HCT116 (cell line): ENCODE data around the gene EMC10. TPM values are rescaled to one million over a fixed set of nuclear protein-coding genes. Genes with fewer than 3 reads are reported as not detected.

Experiments
- ATAC-seq: fragments of 200-7000 bp; cut with Tn5 transposase; 2 replicates; pipeline ENCODE4 v1.9.1; 2020; ENCODE audit warnings: mild to moderate bottlenecking, moderate library complexity
- BruUV-seq: library from RNA; stranded (reverse); fragments of 400-500 nt; replicated peaks from 2 replicates; lab custom pipeline; 2021; lab: Mats Ljungman, UMichigan
- CTCF ChIA-PET: fragments of 300-600 bp; sonication (Branson Sonifier 250); formaldehyde crosslinking; loops from one replicate; lab custom pipeline; 2021; ENCODE audit warnings: antibody characterized with exemption; lab: Charles Lee
- POLR2A ChIA-PET: fragments of 300-600, 350-600 bp; sonication (Branson Sonifier 250); formaldehyde crosslinking; loops from one replicate; lab custom pipeline; 2021; ENCODE audit warnings: antibody characterized with exemption; lab: Charles Lee
- RAD21 ChIA-PET, 2 experiments: fragments of 300-600 bp; sonication (Branson Sonifier 250); formaldehyde crosslinking; loops; one replicate each; lab custom pipeline; 2023; ENCODE audit warnings: low total read pairs in 2 of 2; ENCODE audit not compliant: uncharacterized antibody in 2 of 2, unreplicated experiment in 2 of 2, low non-redundant PET in 1 of 2; lab: Charles Lee
- DNase-seq: peaks from one replicate; pipeline ENCODE4 v3.0.0-alpha.2; 2010; ENCODE audit warnings: low read depth, low spot score
- H2AFZ ChIP-seq: fragments of 200-600 bp; shearing (Covaris generic), sonication (generic); 2 replicates; pipeline ENCODE4 v1.6.1; 2017; ENCODE audit warnings: low read depth, mixed run types, mixed read lengths, antibody characterized with exemption, low read length; ENCODE audit not compliant: poor library complexity, severe bottlenecking
- H3K27ac ChIP-seq: 2 replicates; pipeline ENCODE4 v1.5.1; 2012; ENCODE audit warnings: low read depth, low read length
- H3K27me3 ChIP-seq: fragments of 200-600 bp; sonication (generic); 2 replicates; pipeline ENCODE4 v1.6.1; 2016; ENCODE audit warnings: mixed run types, low read length, mixed read lengths; ENCODE audit not compliant: insufficient read depth
- H3K36me3 ChIP-seq, 2 experiments: fragments of 200-500 bp in 1 of 2; fragments of 200-600 bp in 1 of 2; sonication (Bioruptor generic) in 1 of 2; sonication (generic) in 1 of 2; 2 replicates each; pipeline versions ENCODE4 v1.5.1 to v1.6.1; 2014 to 2016; ENCODE audit warnings: low read length in 2 of 2, inconsistent platforms in 1 of 2, mixed read lengths in 1 of 2, mixed run types in 1 of 2; ENCODE audit not compliant: insufficient read depth in 2 of 2, control insufficient read depth in 1 of 2
- H3K4me1 ChIP-seq, 2 experiments: fragments of 200-600 bp in 1 of 2; sonication (generic) in 1 of 2; 2 replicates each; pipeline versions ENCODE4 v1.5.1 to v1.6.1; 2012 to 2017; ENCODE audit warnings: low read length in 2 of 2, inconsistent platforms in 1 of 2, mild to moderate bottlenecking in 1 of 2, mixed read lengths in 1 of 2, mixed run types in 1 of 2, moderate library complexity in 1 of 2; ENCODE audit not compliant: insufficient read depth in 2 of 2, control insufficient read depth in 1 of 2
- H3K4me2 ChIP-seq: fragments of 200-600 bp; sonication (generic); 2 replicates; pipeline ENCODE4 v1.6.1; 2017; ENCODE audit warnings: mixed run types, low read length, mixed read lengths
- H3K4me3 ChIP-seq, 2 experiments: fragments of 200-600 bp in 1 of 2; sonication (generic) in 1 of 2; replicated peaks in 1 of 2; 2 replicates each; pipeline ENCODE4 v1.5.1; 2011 to 2016; ENCODE audit warnings: low read length in 2 of 2, control low read depth in 1 of 2, low read depth in 1 of 2, mild to moderate bottlenecking in 1 of 2, mixed read lengths in 1 of 2, mixed run types in 1 of 2
- H3K79me2 ChIP-seq: fragments of 200-600 bp; sonication (generic); 2 replicates; pipeline ENCODE4 v1.6.1; 2017; ENCODE audit warnings: mild to moderate bottlenecking, mixed run types, low read length, moderate library complexity, mixed read lengths; ENCODE audit not compliant: insufficient read depth
- H3K9ac ChIP-seq: fragments of 200-600 bp; sonication (generic); 2 replicates; pipeline ENCODE4 v1.6.1; 2016; ENCODE audit warnings: low read length, mixed read lengths
- H3K9me2 ChIP-seq: fragments of 200-600 bp; sonication (generic), shearing (Covaris generic); 2 replicates; pipeline ENCODE4 v1.6.1; 2017; ENCODE audit warnings: mixed run types, mild to moderate bottlenecking, moderate library complexity; ENCODE audit not compliant: insufficient read depth
- H3K9me3 ChIP-seq, 2 experiments: fragments of 200-500 bp in 1 of 2; fragments of 200-600 bp in 1 of 2; sonication (Bioruptor generic) in 1 of 2; sonication (generic) in 1 of 2; 2 replicates each; pipeline ENCODE4 v1.6.1; 2014 to 2017; ENCODE audit warnings: low read length in 2 of 2, mixed read lengths in 2 of 2, inconsistent platforms in 1 of 2, low read depth in 1 of 2, mild to moderate bottlenecking in 1 of 2, mixed run types in 1 of 2, moderate library complexity in 1 of 2; ENCODE audit not compliant: control insufficient read depth in 1 of 2, insufficient read depth in 1 of 2
- H4K20me1 ChIP-seq: fragments of 200-600 bp; sonication (generic), shearing (Covaris generic); 2 replicates; pipeline ENCODE4 v1.6.1; 2017; ENCODE audit warnings: mixed run types, mild to moderate bottlenecking, moderate library complexity; ENCODE audit not compliant: insufficient read depth
- CEBPB ChIP-seq: IDR thresholded peaks from 2 replicates; pipeline ENCODE4 v1.6.1; 2012; ENCODE audit warnings: low read depth
- EGR1 ChIP-seq: IDR thresholded peaks from 2 replicates; pipeline ENCODE4 v1.6.1; 2012; ENCODE audit warnings: low read depth
- EZH2 ChIP-seq: fragments of 200-600 bp; sonication (generic); IDR thresholded peaks from 2 replicates; pipeline ENCODE4 v1.6.1; 2017; ENCODE audit warnings: antibody characterized with exemption, mixed run types
- EZH2phosphoT487 ChIP-seq: fragments of 200-600 bp; IDR thresholded peaks from 2 replicates; pipeline ENCODE4 v1.6.1; 2018; ENCODE audit warnings: antibody characterized with exemption, borderline replicate concordance
- FOSL1 ChIP-seq: IDR thresholded peaks from 2 replicates; pipeline ENCODE4 v1.6.1; 2012; ENCODE audit warnings: low read depth
- JUND ChIP-seq: IDR thresholded peaks from 2 replicates; pipeline ENCODE4 v1.6.1; 2012
- POLR2A ChIP-seq: IDR thresholded peaks from 2 replicates; pipeline ENCODE4 v1.7.0; 2011; ENCODE audit warnings: borderline replicate concordance; ENCODE audit not compliant: insufficient read depth, insufficient read length; ENCODE audit errors: extremely low read depth
- POLR2AphosphoS5 ChIP-seq: IDR thresholded peaks from 2 replicates; pipeline ENCODE4 v1.6.1; 2011; ENCODE audit warnings: mild to moderate bottlenecking, low read depth, low read length, moderate library complexity
- RAD21 ChIP-seq: IDR thresholded peaks from 2 replicates; pipeline ENCODE4 v1.6.1; 2012; ENCODE audit warnings: low read depth, mild to moderate bottlenecking
- SIN3A ChIP-seq: IDR thresholded peaks from 2 replicates; pipeline ENCODE4 v1.6.1; 2012; ENCODE audit warnings: low read depth
- SRF ChIP-seq: IDR thresholded peaks from 2 replicates; pipeline ENCODE4 v1.6.1; 2012; ENCODE audit warnings: low read depth
- TCF7L2 ChIP-seq: IDR thresholded peaks from 2 replicates; pipeline ENCODE4 v1.7.0; 2011; ENCODE audit warnings: borderline replicate concordance, inconsistent platforms; ENCODE audit not compliant: insufficient read depth, insufficient read length; ENCODE audit errors: extremely low read depth
- YY1 ChIP-seq: IDR thresholded peaks from 2 replicates; pipeline ENCODE4 v1.6.1; 2011; ENCODE audit warnings: low read length, low read depth, moderate library complexity, mild to moderate bottlenecking; ENCODE audit not compliant: insufficient replicate concordance; ENCODE audit errors: extremely low read depth
- ZFX ChIP-seq: fragments of 450-650 bp; IDR thresholded peaks from 2 replicates; pipeline ENCODE4 v1.6.1; 2017
- ZNF274 ChIP-seq: fragments of 200-500 bp; sonication (Bioruptor generic); IDR thresholded peaks from 2 replicates; pipeline ENCODE4 v1.6.1; 2014; ENCODE audit warnings: mild to moderate bottlenecking, low read depth, low read length, inconsistent platforms
- intact Hi-C: fragments of 100-400 bp; cut with micrococcal nuclease; formaldehyde crosslinking; loops from 2 replicates; pipeline ENCODE4 v1.10.0; 2022
- total RNA-seq: library from RNA; stranded (reverse); gene quantifications from one replicate; pipeline ENCODE4 v1.2.1, GENCODE V29; 2021; ENCODE audit not compliant: unreplicated experiment
- TF ChIP-seq, protein P1 (sequence below): IDR thresholded peaks from 2 replicates; pipeline ENCODE4 v1.6.1; 2011; ENCODE audit warnings: mild to moderate bottlenecking, low read length, moderate library complexity; ENCODE audit not compliant: insufficient replicate concordance; ENCODE audit errors: extremely low read depth
- TF ChIP-seq, protein P2 (sequence below): IDR thresholded peaks from 2 replicates; pipeline ENCODE4 v1.6.1; 2012
- TF ChIP-seq, protein P3 (sequence below): IDR thresholded peaks from 2 replicates; pipeline ENCODE4 v1.6.1; 2012; ENCODE audit warnings: low read depth
- TF ChIP-seq, protein P4 (sequence below): IDR thresholded peaks from 2 replicates; pipeline ENCODE4 v1.6.1; 2012
- TF ChIP-seq, protein P5 (sequence below), 3 experiments: fragments of 200-600 bp in 1 of 3; sonication (generic) in 1 of 3; IDR thresholded peaks in 2 of 3; conservative IDR thresholded peaks in 1 of 3; 2 replicates each; pipeline ENCODE4 v1.5.1; 2012 to 2017; ENCODE audit warnings: low read depth in 2 of 3, low read length in 2 of 3, antibody characterized with exemption in 1 of 3, borderline replicate concordance in 1 of 3, control low read depth in 1 of 3, mild to moderate bottlenecking in 1 of 3, mixed read lengths in 1 of 3, mixed run types in 1 of 3, moderate library complexity in 1 of 3; ENCODE audit not compliant: insufficient read depth in 1 of 3

Gene EMC10
- total RNA-seq, 1 experiment from 2014 or later = 92.4 TPM

DNA sequence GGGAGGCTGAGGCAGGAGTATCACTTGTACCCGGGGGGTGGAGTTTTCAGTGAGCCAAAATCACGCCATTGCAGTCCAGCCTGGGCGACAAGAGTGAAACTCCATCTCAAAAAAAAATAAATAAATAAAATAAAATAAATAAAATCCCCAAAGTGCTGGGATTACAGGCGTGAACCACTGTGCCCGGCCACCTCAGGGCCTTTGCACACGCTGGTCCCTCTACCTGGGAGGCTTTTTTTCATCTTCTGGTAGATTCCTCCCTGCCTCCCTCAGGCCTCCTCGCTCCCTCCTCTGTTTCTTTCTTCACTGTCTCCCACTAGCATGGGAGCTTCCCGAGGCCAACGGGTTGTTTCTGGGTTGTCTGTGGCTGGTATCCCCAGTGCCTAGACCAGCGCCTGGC is 28.6 kb upstream of the EMC10 start:
- H3K36me3 ChIP-seq = no peaks in the 10 kb centered on the region
- H3K9me2 ChIP-seq = no peaks in the 10 kb centered on the region
- intact Hi-C loops = no loop called here
- no peak overlapping the region for H2AFZ ChIP-seq
- ATAC-seq (no peak), DNase-seq (no peak)
- no peaks in the 10 kb centered on the region; a peak in 1 of 4 replicates for H3K9me3 ChIP-seq
- CTCF ChIA-PET = no interaction called here
- TF ChIP-seq, protein P1, sequence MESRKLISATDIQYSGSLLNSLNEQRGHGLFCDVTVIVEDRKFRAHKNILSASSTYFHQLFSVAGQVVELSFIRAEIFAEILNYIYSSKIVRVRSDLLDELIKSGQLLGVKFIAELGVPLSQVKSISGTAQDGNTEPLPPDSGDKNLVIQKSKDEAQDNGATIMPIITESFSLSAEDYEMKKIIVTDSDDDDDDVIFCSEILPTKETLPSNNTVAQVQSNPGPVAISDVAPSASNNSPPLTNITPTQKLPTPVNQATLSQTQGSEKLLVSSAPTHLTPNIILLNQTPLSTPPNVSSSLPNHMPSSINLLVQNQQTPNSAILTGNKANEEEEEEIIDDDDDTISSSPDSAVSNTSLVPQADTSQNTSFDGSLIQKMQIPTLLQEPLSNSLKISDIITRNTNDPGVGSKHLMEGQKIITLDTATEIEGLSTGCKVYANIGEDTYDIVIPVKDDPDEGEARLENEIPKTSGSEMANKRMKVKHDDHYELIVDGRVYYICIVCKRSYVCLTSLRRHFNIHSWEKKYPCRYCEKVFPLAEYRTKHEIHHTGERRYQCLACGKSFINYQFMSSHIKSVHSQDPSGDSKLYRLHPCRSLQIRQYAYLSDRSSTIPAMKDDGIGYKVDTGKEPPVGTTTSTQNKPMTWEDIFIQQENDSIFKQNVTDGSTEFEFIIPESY = no peak
- TF ChIP-seq FOSL1 (no peak), EGR1 (no peak), SIN3A (no peak), CEBPB (no peak), TCF7L2 (no peak), SRF (no peak), POLR2A (no peak), RAD21 (no peak), EZH2phosphoT487 (no peak), YY1 (no peak), ZNF274 (no peak), JUND (no peak), POLR2AphosphoS5 (no peak), ZFX (no peak), EZH2 (no peak)
- TF ChIP-seq, protein P2, sequence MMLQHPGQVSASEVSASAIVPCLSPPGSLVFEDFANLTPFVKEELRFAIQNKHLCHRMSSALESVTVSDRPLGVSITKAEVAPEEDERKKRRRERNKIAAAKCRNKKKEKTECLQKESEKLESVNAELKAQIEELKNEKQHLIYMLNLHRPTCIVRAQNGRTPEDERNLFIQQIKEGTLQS = no peak
- TF ChIP-seq, protein P3, sequence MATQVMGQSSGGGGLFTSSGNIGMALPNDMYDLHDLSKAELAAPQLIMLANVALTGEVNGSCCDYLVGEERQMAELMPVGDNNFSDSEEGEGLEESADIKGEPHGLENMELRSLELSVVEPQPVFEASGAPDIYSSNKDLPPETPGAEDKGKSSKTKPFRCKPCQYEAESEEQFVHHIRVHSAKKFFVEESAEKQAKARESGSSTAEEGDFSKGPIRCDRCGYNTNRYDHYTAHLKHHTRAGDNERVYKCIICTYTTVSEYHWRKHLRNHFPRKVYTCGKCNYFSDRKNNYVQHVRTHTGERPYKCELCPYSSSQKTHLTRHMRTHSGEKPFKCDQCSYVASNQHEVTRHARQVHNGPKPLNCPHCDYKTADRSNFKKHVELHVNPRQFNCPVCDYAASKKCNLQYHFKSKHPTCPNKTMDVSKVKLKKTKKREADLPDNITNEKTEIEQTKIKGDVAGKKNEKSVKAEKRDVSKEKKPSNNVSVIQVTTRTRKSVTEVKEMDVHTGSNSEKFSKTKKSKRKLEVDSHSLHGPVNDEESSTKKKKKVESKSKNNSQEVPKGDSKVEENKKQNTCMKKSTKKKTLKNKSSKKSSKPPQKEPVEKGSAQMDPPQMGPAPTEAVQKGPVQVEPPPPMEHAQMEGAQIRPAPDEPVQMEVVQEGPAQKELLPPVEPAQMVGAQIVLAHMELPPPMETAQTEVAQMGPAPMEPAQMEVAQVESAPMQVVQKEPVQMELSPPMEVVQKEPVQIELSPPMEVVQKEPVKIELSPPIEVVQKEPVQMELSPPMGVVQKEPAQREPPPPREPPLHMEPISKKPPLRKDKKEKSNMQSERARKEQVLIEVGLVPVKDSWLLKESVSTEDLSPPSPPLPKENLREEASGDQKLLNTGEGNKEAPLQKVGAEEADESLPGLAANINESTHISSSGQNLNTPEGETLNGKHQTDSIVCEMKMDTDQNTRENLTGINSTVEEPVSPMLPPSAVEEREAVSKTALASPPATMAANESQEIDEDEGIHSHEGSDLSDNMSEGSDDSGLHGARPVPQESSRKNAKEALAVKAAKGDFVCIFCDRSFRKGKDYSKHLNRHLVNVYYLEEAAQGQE = no peak
- TF ChIP-seq, protein P4, sequence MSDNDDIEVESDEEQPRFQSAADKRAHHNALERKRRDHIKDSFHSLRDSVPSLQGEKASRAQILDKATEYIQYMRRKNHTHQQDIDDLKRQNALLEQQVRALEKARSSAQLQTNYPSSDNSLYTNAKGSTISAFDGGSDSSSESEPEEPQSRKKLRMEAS = no peak
- TF ChIP-seq, protein P5, sequence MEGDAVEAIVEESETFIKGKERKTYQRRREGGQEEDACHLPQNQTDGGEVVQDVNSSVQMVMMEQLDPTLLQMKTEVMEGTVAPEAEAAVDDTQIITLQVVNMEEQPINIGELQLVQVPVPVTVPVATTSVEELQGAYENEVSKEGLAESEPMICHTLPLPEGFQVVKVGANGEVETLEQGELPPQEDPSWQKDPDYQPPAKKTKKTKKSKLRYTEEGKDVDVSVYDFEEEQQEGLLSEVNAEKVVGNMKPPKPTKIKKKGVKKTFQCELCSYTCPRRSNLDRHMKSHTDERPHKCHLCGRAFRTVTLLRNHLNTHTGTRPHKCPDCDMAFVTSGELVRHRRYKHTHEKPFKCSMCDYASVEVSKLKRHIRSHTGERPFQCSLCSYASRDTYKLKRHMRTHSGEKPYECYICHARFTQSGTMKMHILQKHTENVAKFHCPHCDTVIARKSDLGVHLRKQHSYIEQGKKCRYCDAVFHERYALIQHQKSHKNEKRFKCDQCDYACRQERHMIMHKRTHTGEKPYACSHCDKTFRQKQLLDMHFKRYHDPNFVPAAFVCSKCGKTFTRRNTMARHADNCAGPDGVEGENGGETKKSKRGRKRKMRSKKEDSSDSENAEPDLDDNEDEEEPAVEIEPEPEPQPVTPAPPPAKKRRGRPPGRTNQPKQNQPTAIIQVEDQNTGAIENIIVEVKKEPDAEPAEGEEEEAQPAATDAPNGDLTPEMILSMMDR (IDR thresholded peaks at IDR 0.05 in 2 of 3, conservative IDR thresholded peaks at IDR 0.05 in 1 of 3; ENCODE audit: borderline replicate concordance in 1 of 3, insufficient read depth in 1 of 3, low read depth in 2 of 3, low read length in 2 of 3) = no peak
- H3K4me3 ChIP-seq = no peak overlapping the region
- POLR2A ChIA-PET = interaction anchor here (0.7 kb wide), 1 partner anchor 296 kb away, joined by 3 read pairs; no protein-coding TSS in a partner anchor
- H3K9ac ChIP-seq = no peak overlapping the region
- no peaks in the 10 kb centered on the region for H3K4me1 ChIP-seq
- H3K79me2 ChIP-seq = no peaks in the 10 kb centered on the region
- RAD21 ChIA-PET = no interaction called here
- H3K27me3 ChIP-seq = no peaks in the 10 kb centered on the region
- H4K20me1 ChIP-seq = no peaks in the 10 kb centered on the region
- H3K4me2 ChIP-seq = no peak overlapping the region
- no peak overlapping the region for H3K27ac ChIP-seq
- BruUV-seq = no TSS peak
